Measurements from ENCODE around the gene DLG2.

DLG2 gene

DNA sequence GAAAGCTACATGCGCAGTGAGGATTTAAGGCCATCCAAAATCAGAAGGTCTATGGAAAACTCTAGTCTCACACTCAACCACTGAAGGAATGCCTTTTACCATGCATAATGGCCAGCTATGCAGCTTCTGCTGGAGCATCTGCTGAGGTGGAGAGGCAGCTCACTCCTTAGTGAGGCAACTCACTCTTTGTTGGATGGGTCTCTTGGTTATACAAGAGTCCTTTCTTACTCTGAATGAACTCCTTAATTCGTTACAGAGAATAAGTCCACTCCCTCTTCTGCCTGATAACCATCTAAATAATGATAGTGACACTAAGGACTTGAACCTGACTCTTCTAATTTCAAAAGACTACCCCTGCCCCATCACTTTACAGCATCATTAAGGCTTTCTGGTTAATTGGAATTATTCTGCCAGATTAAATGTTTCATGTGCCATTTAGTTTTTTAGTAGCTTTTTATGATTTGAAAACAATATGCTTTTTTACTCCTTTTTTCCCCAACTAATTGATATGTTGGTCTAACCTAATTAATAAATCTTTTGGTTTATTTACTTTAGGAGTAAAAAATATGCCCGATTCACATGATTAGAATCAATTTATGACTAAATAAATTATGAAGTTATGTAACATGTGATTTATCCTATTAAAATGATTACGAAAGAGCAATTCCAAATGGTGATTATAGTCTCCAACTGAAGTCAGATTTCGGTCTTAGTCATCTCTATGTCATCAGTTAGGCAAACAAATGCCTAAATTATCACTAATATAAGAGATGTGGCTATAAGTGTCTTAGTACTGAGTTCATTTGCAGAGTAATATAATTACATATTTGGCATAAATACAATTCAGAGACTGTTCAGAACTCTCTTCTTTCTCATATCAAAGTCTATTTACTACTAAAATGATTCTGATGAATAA is 2054.3 kb downstream of the DLG2 start:
- no peak for DNase-seq

DNA sequence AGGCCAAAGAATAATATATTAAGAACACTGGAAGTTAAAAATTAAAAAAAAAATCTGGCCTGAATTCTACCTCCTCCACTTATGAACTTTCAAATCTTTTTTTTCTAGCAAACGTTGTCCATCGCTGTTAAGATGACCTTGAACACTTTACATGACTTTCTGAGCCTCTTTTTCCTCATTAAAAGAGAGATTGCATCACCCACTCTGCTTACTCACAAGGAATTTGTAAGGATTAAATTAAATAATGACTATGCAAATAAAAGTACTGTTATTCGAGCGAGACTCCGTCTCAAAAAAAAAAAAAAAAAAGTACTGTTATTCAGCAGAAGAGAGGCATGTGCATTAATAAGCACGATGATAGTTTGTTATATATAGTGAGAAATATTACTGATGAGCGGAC is 2055.8 kb downstream of the DLG2 start:
- DNase-seq = no peak

DNA sequence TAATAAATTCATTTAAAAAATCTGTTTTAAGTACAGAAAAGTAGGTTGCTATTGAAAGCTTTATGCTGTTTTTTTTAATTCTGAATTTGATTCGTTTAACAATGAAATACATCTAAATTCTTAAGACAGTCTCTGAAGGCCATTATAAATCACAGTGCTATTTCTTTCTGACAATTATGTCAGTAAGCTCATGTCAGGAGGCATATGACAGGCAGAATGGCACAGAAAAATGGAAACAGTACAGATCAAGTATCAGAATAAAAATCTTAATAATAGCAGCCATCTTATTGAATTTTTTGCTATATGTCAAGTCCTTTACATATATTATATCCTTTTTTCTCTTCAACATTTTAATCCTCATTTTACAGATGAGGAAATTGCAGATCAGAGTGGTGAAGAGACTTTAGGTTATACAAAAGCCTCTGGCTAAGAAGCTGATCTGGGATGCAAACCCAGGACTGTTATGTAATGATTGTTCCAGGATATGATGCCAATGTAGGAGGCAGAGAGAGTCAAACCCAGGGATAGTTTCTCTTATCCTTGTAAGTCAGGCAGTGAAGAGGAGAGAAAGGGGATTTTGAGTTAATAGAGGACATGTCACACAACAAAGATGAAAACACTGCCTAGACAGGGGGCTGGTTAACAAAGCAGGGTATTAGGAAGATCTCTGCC is 2057.9 kb downstream of the DLG2 start:
- DNase-seq = no peak

DNA sequence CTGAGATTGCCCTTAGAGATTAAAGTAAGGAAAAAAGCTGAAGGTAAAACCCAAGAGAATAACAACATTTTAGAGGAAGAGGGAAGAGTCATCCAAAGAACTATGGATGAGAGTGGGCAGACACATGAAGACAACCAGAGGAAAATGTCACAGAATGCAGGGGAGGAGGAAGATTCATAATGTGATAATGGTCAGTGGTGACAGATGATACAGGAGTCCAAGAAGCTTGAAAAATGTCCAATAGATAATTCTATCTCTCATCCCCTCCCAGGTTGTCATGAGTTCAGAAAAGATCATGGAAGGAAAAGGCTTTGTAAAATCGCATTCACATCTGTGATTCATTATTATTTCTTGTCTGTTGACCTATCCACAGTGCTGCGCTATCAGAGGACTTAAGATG is 2058.6 kb downstream of the DLG2 start:
- DNase-seq = no peak

DNA sequence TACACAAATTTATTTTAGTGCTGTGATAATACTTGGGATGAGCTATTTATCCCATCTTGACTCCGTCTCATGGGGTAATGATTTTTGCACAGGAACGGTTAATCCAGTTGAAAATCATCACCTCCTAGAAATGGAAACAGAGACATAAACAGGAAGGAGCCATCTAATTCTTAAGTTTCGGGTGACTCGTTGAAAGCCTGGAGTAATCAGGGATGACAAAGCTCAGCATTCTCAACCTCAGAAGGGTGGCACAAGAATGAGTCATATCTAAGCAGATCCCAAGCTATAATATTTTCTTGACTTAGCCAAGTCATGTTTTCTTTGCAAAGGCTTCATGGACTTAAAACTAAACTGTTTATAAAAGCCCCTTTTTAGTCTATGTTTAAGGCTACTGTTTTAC is 2060.2 kb downstream of the DLG2 start:
- DNase-seq = no peak

DNA sequence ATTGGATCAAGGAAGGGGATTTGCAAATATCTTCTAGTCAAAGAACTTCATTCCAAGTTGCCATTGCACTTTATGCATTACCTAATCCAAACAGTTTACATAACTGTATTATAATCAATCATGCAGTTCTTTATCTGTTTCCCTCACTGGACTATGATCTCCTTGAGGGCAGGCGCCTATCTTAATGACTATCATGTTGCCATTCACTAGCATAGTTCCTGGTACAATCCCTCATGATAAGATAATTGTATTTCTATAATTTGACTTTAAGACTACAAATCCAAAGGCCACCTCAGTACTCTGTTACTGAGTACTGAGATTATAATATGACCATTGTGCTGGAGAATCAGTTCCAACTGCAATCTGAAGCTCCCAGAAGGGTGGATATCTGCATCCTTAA is 2062.3 kb downstream of the DLG2 start:
- no peak for DNase-seq

DNA sequence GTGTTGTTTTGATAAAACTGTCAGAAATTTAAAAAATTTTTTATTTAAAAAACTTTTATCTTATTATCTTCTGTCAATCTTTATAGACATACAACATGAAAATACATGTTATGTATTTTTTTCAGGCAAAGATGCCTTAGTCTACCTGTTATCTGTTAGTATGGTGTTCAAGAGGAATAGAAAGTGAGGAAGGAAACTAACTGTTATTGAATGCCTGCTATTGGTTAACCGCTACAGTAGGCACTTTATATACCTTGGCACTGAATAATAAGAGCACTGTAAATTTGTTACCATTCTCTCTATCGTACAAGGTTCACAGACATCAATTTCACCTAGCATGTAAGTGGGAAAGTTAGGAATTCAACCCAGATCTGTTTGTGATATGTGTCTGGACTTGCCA is 2068.9 kb downstream of the DLG2 start:
- DNase-seq = no peak

DNA sequence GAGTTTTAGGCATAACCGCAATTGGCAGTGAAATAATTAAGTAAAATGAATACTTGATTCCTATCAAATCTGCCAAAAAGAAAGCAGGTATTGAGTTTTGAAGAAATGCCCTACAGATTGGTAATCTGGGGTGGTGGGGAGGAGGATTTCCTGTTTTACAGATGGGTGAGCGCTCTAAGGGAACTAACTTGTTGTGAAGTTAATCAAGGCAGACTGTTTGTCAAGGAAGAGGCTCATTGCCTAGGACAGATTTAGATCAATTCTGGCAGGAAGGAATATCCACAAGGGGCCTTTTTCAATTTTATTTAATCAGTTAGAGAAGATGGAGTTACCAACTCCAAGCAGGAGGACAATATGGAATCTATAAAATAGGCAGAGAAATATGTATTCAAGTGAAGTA is 2069.5 kb downstream of the DLG2 start:
- DNase-seq = no peak

DNA sequence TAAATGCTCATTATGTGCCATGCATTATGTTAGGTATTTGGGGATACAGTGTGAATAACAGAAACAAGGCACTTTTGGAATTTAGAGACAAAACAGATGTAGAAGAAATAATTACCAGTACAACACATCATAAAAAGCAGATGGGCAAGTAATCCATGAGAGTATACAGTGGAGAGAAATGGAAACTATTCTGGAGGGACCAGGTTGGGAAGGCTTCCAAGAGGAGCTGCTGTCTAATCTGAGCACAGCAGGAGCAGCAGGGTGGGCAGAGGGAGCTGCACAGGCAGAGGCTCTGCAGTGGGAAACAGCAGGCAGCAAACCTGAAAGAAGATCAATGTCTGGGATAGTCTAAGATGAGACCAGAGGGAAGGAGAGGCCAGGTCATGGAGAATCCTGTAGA is 2072.3 kb downstream of the DLG2 start:
- DNase-seq = no peak

DNA sequence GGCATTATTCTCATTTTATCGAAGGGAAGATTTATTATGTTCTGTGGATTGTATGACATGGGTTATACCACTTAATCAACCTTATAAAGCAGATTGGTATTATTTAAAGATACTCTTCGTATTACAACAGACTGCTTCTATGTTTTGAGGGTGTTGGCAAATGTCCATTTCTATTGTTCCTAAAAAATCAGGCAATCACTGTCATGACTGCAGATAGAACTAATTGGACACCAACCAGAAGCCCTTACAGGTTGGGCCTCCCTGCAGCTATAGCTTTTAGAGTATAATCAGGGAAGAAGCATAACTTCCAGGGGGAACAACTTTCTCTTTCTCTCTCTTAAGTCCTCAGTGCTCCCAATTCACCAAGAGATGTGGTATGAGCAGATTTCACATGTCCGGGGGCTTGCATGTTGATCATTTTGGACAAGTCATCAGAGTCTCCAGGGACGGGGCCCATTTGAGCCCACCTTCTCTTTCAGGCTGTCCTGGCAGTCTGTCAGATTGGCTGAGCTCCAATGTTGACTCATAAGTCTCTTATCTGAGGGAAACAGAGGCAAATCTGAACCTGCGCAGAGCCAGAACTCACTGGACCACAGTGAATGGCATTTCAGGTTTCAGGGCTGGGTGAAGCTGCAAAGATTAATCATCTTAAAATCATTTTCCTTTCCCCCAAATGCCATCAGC is 2077.0 kb downstream of the DLG2 start:
- DNase-seq = no peak

DNA sequence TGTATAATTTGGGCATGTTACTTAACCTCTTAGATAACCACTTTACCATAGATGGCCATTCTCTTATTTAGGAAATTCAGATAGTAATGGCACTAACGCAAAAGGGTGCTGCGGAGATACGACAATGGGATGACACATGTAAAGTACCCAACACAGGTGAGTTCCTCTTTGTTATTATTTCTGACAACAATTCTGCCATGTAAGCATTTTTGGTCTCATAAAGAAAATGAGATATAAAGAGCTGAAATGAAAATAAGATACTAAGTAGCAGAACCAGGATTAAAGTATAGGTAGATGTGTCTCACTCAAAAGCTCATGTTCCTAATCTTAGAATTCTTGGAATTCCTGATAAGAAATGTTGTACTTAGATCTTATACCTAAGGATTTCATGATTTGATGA is 2080.8 kb downstream of the DLG2 start:
- DNase-seq = no peak

DNA sequence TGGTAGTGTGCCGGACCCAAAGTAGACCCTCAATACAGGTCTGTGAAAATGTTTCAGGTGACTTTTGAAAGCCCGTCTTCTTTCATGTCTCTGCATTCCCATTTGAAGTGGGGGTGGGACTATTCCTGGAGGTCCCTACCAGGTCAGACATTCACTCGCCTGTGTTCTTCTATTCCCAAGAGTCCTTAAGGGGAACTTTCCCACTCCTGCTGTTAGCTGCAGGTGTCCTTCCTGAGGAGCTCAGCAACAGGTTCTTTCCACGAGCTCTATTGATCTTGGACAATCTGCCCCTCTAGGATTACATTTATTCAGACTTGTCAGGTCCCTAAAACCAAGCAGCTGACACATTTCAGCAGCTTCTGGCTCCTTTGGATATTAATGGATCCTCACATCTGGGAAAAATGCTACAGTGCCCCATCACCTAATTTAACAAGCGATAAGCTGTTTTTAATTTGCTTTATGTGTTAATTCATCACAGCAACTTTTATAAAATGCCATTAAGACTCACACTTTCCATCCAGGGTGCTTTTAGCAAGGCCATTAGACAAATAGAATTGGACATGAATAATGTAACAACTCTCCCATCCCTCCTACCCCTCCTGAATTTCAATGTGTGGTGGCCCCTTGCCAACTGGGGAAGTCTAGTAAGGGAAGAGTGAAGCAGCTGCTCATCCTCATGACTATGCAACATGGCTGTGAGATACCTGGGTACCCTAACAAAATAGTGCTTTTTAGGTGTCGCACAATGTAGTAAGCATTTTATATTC is 2081.5 kb downstream of the DLG2 start:
- DNase-seq = no peak

DNA sequence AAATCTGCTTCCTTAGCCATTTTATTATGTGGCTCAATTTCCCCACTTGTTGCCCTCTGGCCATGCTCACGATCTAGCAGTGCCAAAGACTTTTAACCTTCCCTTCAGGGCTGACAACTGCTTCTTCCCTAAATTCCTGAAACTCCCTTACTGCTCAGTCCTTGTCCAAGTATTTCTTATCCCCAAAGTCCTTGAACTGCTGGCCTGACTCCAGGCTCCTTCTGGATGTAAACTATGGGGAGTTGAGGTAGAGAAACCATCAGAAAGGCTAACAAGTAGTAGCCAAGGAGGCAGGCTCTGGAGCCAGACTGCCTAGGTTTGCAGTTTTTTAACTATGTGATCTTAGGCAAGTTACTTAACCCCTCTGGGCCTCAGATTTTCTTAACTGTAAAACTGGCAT is 2082.3 kb downstream of the DLG2 start:
- DNase-seq = no peak

DNA sequence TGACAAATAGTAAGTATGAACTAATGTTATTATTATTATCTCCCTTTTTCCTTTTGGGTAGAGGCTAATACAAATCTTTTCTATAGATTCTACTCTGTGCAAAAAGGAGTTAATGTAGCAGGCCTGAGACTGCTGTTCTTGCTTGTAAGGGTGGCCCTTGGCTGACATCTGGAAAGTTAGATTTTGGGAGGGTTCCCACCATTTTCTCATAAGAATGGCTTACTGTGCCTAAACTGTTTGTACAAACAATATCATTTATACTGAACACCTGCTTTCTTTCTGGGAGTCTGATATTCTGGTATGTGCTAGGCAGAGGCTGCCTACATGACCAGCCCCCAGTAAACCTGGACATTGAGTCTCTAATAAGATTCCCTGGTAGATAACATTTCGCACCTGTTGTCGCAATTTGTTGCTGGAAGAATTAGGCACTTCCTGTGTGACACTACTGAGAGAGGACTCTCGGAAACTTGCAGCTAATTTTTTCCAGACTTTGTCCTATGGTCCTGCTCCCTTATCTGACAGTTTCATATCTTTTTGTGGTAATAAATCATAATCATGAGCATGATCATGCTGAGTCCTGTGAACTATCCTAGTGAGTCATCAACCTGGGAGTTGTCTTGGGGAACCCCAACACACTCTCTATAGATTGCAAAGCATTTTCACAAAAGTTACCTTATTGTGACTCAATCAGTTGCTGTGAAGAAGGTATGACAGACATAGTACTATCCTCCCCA is 2083.3 kb downstream of the DLG2 start:
- DNase-seq = no peak

DNA sequence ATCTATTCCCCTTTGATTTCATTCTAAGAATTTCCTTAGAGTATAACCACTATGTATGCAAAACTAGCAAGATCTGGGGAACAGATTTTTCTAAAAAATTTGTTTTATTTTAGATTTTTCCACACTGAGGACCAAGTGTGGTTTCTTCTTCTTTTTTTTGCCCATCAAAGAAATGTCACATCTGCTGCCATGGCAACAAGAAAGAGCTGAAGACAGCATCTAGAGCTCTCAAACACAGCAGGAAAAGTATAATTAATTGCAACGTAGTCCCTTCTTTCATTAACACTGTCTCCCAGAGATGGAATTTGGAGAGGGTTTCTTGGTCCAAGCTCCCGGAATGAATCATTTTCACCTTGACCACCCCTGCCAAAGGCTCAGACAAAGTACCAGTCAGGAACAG is 2084.3 kb downstream of the DLG2 start:
- no peak for DNase-seq

DNA sequence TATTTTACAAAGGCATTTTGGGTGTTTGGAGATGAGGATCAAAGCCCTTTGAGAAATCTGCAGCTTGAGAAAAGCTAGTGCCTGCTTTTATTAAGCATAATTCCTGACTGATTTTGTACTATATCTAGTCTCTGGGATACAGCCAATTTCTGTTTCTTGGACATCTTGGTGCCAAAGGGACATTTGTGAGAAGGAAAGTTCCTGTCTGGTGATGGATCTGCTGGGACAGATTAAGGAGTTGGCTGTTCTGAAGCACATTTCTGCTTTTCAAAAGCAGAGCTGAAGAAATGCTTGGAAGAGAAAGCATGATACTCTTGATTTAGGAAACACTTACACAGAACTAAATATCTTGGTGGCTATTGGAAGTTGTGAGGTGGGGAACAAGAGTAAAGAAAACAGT is 2086.4 kb downstream of the DLG2 start:
- DNase-seq = no peak

DNA sequence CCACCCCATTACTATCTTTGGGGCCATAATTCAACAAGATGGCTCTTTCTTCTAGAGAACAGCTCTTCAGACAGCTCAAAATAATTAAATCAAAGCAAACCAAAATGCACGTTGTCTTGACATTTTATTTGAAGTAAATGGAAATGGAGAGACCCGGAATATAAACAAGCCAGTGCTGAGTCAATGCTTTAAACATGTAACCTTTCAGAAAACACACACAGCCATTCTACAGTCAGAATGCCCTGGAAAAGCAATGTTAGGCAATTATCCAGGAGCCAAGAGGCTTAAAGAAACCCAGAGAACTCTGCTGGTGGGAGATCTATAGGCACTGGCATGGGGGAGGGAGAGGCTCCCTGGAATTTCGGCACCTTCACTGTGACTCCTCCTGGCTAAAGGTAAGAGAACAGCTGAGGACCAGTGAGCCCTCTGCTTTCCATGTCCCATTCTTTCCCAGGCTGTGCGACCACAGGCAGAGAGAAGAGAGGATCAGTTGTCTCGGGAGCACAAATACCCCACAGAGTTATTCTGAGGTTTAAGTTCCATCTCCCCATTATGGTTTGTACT is 2086.9 kb downstream of the DLG2 start:
- DNase-seq = no peak

DNA sequence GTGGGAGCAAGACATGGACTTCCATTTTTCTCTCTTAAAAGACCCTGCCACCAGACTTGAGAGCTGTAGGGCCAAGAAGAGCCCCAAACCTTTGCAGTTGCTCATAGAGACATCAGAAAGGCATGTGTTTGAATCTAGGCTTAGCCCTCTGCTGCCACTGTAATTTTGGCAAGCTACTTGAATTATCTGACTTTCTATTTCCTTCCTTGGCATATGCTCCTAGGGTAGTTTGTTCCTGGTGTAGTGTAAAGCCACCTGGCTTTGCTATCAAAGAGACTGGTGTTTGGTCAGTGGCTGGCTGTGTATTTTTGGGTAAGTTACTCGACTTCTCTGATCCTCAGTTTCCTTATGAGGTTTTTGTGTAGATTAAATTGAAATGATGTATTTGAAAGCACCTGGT is 2088.9 kb downstream of the DLG2 start:
- DNase-seq = peak in 1 of 2 experiments; percentile 11

DNA sequence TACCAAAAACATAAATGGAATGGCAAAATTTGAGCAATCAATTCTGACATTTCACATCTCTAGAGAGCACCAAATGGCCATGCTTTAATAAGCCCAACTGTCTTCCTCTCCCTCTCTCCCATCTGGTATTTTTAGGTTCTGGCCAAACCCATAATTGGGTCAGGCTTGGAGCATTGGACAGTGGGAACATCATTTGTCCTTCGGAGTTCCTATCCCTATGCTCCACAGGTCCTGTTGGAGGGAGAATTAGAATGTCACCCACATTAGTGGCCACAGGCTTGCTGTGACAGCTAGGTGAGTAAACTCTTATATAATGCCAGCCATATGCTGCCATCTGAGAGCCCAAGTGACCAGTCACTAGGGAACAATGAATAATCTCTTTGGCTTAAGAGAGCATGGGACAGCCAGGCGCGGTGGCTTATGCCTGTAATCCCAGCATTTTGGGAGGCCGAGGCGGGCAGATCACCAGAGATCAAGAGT is 2090.0 kb downstream of the DLG2 start:
- DNase-seq = peak; percentile 91 to 96

DNA sequence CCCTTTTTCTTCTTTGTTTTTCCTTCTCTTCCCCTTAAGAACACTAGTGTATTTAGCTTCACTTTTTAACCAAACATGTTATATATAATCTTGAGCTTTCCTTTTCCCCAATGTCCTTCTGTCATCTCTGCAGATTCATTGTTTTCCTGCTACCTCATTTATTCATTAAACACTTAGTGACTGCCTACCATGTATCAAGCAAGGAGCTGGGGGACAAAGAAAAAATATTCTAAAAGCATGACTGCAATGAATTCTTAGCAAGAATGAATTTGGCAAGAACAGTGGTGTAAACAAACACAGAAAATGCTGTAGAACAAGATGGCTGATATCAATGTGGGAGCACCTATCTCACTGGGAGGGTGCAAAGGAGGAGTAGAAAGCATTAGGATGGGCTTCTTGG is 2094.0 kb downstream of the DLG2 start:
- DNase-seq = no peak

DNA sequence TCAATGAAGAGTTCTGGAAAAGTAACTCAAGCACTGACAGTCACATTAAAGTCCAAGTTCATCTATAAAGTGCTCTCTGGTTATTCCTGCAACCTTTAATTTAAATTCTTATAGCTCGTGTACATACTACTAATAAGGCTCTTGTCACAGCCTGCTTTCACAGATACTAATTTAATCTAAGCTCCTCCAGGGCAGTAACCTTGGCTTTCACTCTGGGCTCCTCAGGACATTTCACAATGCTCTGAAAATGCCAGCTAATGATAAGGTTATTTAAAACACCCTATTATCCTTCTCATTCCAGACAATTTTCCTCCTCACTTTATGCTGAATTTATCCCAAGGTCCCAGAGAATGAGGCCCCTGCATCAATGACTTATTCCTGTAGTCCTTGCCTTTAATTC is 2098.3 kb downstream of the DLG2 start:
- DNase-seq = no peak

DNA sequence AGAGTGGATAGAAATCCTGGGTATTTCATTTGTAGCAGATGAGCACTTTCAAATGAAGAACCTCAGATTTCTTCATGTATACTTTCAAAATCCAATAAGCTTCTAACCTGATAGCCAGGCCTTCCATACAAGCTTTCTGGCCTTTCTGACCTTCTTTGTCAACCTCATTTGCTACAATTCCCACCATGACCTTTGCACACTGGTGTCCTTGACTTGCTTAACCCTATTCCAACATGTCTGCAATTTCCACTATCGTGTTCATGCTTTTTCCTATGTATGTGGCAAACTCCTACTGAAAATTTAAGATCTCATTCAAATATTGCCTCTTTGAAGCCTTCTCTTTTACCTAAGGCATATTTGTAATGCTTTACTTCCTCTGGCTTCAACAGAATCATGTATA is 2098.9 kb downstream of the DLG2 start:
- no peak for DNase-seq

All from cerebellar nuclear complex (tissue), 1 donor.